UCSD-AML1 (cell line): ENCODE data around the gene RAB3B.
"Not testable (repeated sequence)": the region's sequence is repeated elsewhere in the genome, so short reads cannot be mapped to it uniquely, and the experiment has no call there.

Source experiments
- DNase-seq: peaks from one replicate; lab custom pipeline; 2025; ENCODE audit not compliant: unreplicated experiment; lab: John Stamatoyannopoulos, UW

The RAB3B gene

GRCh38 chr1:51990478-51990965, at the start of gene RAB3B:
TSS of gene RAB3B (minus strand) at chr1:51990700. CDS start at chr1:51977117, 13,583 bp downstream.
- DNase-seq = peak; percentile 44

DNA sequence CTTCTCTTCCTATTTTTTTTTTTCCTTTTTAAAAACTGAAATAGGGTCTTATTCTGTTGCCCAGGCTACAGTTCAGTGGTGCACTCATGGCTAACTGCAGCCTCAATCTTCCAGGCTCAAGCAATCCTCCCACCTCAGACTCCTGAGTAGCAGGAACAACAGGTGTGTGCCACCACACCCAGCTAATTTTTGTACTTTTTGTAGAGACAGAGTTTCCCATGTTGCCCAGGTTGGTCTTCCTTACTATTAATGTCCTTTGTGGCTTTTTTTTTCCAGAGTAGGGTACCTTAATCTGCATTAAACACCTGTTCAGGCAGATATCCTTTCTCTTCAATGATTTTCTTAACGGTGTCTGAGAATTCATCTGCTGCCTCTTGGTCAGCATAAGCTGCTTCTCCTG, 47.4 kb upstream of the RAB3B start:
- no peak for DNase-seq

DNA sequence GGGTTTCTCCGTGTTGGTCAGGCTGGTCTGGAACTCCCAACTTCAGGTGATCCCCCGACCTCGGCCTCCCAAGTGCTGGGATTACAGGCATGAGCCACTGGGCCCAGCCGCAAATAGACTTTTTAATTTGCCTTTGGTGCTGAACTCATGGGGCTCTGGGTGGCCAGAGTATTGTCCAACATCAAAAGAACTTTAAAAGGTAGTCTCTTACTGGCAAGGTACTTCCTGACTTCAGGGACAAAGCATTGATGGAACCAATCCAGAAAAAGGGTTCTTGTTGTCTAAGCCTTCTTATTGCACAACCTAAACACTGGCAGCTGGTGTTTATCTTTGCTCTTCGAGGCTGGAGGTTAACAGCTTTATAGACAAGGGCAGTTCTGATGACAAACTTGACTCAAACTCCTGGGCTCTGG, 46.9 kb upstream of the RAB3B start:
- DNase-seq = no peak

- no peak for DNase-seq
Observed at GRCh38 chr1:52034050-52034384, 43.5 kb upstream of the RAB3B start.

DNA sequence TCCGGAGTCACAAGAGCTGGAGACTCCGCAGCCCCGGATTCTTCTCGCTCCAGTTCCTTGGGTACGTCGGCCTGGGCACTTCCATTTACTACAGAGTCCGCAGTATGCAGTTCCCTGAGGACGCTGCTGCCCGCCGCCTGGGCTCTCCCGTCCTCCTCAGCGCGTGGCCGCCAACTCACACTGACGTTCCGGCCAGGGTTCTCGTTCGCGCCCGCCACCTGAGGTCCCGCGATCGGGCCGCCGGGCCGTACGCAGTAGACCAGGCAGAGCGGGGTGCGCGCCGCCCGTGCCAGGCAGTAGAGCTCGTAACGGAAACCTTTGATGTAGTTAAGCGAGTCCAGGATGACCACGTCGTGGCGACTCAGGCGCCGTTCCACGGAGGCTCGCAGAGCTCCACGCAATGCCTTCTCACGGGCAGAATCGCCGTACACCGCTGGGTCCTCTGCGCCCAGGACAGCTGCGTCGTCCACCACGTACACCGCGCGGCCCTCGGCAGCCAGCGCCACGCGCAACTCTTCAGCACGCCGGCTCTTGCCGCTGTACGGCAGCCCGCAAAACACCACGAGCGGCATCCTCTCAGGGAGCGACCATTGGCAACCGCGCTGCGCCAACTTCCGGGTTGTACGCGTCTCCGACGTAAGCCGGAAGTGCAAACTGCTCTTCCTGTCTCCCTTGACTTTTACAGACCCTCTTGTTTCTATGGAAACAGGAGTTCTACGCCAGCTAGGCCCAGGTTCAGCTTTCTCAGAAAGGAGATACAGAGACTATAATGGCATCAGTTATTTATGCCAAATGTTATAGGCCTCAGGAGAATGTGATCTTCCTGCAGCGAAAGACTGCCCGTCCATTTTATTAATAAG, 42.9 kb upstream of the RAB3B start, which contains the start of gene KTI12:
KTI12 (minus strand) TSS at position 621 of the 860 bp plus-strand sequence; CDS start at position 572, 49 bp downstream.
- peak; percentile 85 for DNase-seq

- peak; percentile 51 for DNase-seq
Observed at GRCh38 chr1:52032785-52033131, 42.3 kb upstream of the RAB3B start.

DNA sequence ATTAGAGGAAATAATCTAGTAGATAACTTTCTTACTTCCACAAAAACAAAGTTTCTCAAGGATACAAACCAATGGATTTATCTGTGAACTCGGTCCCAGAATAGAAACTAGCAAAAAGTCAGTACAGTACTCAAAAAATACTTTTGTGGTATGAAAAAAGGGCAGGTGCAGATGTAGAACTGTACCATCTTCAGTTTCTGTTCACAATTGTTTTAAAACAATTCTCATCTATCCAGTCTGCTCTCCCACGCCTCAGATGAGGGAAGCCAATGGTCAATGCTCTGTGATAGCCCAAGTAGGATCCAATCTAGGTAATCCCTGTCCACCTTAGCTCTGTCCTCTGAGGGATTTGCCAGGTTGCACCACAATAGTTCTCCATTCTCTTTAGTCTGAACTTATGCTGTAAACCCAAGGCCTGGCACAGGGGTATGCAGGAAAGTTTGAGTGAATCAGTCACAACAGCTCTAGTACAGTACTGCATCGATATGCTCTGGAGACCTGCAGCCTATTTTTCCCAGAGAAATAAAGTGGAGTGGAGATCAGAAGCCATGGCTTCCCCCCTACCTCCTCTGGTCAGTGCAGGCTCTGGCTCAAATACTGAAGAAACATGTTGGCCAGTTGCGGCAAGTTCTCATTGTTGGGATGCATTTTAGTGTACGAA, 41.8 kb upstream of the RAB3B start:
- DNase-seq = no peak

DNA sequence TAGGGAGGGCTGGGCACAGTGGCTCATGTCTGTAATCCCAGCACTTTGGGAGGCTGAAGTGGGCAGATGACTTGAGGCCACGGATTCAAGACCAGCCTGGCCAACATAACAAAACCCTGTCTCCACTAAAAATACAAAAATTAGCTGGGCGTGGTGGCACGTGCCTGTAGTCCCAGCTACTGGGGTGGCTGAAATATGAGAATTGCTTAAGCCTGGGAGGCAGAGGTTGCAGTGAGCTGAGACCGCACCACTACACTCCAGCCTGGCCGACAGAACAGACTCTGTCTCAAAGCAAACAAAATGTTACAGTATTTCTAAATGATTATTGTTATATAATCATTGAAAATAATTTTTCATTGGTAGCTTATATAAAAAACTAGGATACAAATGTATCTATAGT, 38.3 kb upstream of the RAB3B start:
- DNase-seq = not testable (repeated sequence)

- no peak for DNase-seq
Observed at GRCh38 chr1:52028328-52028727, 37.8 kb upstream of the RAB3B start.

DNA sequence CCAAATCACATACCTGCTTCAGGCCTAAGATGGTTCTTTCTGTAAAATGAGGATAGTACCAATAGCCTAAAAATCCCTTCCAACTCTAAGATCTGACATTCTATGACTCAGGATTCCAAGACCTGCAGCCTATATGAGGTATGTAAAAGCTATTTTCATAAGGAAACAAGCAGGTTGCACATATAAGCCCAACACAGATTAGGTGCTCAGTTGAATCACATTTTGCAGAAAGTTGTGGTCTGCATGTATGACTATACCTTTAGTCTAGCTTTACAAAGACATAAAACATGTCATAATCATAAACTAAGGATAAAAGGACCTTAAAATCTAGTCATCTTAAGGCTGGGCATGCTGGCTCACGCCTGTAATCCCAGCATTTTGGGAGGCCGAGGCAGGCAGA, 35.8 kb upstream of the RAB3B start:
- no peak for DNase-seq

- DNase-seq = no peak
Observed at GRCh38 chr1:52022133-52022532, 31.6 kb upstream of the RAB3B start.

- no peak for DNase-seq
Observed at GRCh38 chr1:52008071-52008809, 17.7 kb upstream of the RAB3B start.

GRCh38 chr1:52007215-52008002, 16.9 kb upstream of the RAB3B start:
- DNase-seq = no peak

- not testable (repeated sequence) for DNase-seq
Observed at GRCh38 chr1:52006081-52006553, 15.6 kb upstream of the RAB3B start.

DNA sequence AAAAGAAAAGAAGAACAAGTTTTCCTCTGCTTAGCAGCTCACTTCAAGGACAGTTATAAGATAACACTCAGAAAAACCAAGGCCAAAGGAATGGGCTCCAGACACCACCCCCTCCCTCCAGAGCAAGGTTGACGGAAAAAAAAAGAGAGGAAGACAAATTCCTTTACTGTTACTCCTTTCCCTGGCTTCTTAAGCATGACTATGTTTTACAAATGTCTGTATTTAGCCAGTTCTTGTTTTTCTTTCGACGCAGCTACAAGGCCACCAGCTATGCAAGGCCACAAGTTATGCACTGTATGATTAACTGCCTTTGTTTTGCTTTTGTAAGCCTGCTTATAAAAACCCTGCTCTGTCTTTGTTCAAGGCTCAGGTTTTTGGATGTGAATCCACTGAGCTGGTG, 15.0 kb upstream of the RAB3B start:
- DNase-seq = not testable (repeated sequence)

DNA sequence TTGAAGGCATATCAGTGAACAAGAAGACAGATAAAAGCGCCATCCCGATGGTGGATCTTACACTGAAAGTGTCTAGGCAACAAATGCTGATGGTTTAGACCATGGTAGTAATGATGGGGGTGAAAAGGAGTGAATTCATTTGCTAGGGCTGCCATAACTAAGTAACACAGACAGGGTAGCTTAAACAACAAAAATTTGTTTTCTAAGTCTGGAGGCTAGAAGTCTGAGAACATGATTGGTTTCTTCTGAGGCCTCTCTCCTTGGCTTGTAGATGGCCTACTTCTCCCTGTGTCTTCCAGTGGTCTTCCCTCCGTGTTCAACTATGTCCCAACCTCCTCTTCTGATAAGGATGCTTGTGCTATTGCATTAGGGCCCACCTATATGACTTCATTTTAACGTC, 13.4 kb upstream of the RAB3B start:
- no peak for DNase-seq

DNA sequence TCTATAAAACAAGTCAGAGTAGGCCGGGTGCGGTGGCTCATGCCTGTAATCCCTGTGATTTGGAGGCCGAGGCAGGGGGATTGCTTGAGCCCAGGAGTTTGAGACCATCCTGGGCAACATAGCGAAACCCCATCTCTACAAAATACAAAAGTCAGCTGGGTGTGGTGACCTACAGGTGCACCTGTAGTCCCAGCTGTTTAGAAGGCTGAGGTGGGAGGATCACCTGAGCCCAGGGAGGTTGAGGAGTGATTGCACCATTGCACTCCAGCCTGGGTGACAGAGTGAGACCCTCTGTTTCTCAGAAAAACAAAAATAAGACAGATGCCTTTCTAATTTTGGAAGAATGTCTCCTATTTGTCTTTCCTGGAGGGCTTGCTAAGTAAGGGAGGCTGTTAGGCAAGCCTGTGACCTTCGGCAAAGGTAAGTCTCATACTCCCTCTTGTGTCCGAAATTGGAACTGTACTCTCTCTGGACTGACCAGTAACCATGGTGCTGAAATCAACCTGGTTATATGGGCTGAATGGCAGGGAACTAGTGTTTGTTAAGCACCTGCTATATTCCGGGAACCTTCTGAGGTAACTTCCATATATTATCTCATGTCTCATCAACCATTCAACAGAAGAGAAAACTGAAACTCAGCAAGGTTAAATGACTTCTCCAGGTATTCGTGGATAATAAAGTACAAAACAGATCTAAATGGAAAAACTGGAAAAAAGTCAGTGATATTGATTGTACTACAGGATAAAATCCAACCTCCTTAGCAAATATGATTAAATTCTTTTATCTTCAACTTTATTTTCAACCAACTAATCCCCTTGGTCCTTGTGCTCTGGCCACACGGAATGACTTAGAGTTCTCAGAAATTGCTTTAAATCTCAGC, 11.8 kb upstream of the RAB3B start:
- no peak for DNase-seq

GRCh38 chr1:51998701-51999100, 8.2 kb upstream of the RAB3B start:
- DNase-seq = no peak

DNA sequence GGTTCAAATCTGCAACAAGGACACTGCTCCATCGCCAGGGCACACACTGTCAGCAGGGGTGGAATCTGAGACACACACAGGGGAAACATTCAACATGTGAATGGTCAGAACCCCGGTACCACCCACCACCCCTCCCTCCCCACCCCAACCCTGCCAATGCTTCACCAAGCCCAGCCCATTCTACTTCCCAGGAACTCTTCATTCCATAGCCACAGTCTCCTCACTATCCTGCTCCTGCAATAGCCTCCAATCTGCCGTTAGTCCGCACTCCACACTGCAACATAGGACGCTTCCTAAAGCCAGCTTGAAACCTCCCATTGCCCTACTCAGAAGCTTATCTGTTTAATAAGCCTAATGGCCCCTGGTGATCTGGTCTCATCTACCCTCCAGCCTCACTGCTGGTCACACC, 7.5 kb upstream of the RAB3B start:
- DNase-seq = no peak
